GM19193 (cell line): ENCODE results near the gene EGLN1.

Experiments
- POLR2A ChIP-seq: IDR thresholded peaks from 4 replicates; pipeline ENCODE4 v1.6.1; 2011; ENCODE audit not compliant: insufficient read depth, insufficient read length; ENCODE audit errors: extremely low read depth

EGLN1 gene

GRCh38 chr1:231384696-231385415, 37.2 kb downstream of the EGLN1 start:
- TF ChIP-seq POLR2A, result no peak

- TF ChIP-seq POLR2A, result no peak
Measured at GRCh38 chr1:231383159-231383860, 38.8 kb downstream of the EGLN1 start.

GRCh38 chr1:231382426-231382825, 39.7 kb downstream of the EGLN1 start:
- TF ChIP-seq POLR2A, result no peak

- TF ChIP-seq POLR2A, result no peak
Measured at GRCh38 chr1:231381729-231382128, 40.4 kb downstream of the EGLN1 start.

GRCh38 chr1:231376875-231377549, 45.1 kb downstream of the EGLN1 start:
- TF ChIP-seq POLR2A, result no peak

GRCh38 chr1:231376101-231376500, 46.0 kb downstream of the EGLN1 start:
- TF ChIP-seq POLR2A, result no peak

- no peak for TF ChIP-seq POLR2A
Measured at GRCh38 chr1:231374394-231374793, 47.7 kb downstream of the EGLN1 start.

GRCh38 chr1:231372501-231372900, 49.6 kb downstream of the EGLN1 start:
- no peak for TF ChIP-seq POLR2A

- TF ChIP-seq POLR2A, result no peak
Measured at GRCh38 chr1:231369282-231369681, 52.8 kb downstream of the EGLN1 start.

- no peak for TF ChIP-seq POLR2A
Measured at GRCh38 chr1:231364192-231364591, 57.9 kb downstream of the EGLN1 start.

GRCh38 chr1:231363624-231364023, 58.5 kb downstream of the EGLN1 start:
- TF ChIP-seq POLR2A, result no peak

GRCh38 chr1:231362325-231362724, 59.8 kb downstream of the EGLN1 start:
- TF ChIP-seq POLR2A, result no peak

GRCh38 chr1:231359113-231359512, 63.0 kb downstream of the EGLN1 start:
- TF ChIP-seq POLR2A, result no peak

GRCh38 chr1:231357831-231358354, 64.2 kb downstream of the EGLN1 start:
- TF ChIP-seq POLR2A, result no peak

- no peak for TF ChIP-seq POLR2A
Measured at GRCh38 chr1:231357187-231357772, 64.8 kb downstream of the EGLN1 start.
